Prostate gland (tissue), 2 donors: ENCODE results near the gene C1orf174. TPM values are rescaled to one million over a fixed set of nuclear protein-coding genes. Genes with fewer than 3 reads are reported as not detected.

ENCODE experiments used
- DNase-seq: peaks from one replicate; pipeline ENCODE4 v3.0.0-alpha.2; 2019; ENCODE audit warnings: low spot score
- H3K27ac ChIP-seq, 2 donors: fragments of 200-600 bp; sonication (generic); 2 replicates each; pipeline ENCODE4 v1.5.1; 2017 to 2019
- H3K27me3 ChIP-seq: fragments of 200-600 bp; sonication (generic); replicated peaks from 2 replicates; pipeline ENCODE4 v1.5.1; 2019; ENCODE audit not compliant: insufficient read depth
- H3K36me3 ChIP-seq, 2 donors: fragments of 200-600 bp; sonication (generic); 1 replicate in 1 of 2; 2 replicates in 1 of 2; pipeline versions ENCODE4 v1.5.1 to v1.8.1; 2017 to 2019
- H3K4me1 ChIP-seq: fragments of 200-600 bp; sonication (generic); replicated peaks from 2 replicates; pipeline ENCODE4 v1.5.1; 2019
- H3K4me3 ChIP-seq, 2 donors: fragments of 200-600 bp; sonication (generic); 2 replicates each; pipeline ENCODE4 v1.5.1; 2017 to 2019
- H3K9me3 ChIP-seq: fragments of 200-600 bp; sonication (generic); 2 replicates; pipeline ENCODE4 v1.5.1; 2017
- POLR2A ChIP-seq: fragments of 450-650 bp; IDR thresholded peaks from one replicate; pipeline ENCODE4 v1.6.1; 2016; ENCODE audit warnings: antibody characterized with exemption, mild to moderate bottlenecking
- POLR2AphosphoS5 ChIP-seq: sonication (generic); formaldehyde crosslinking; IDR thresholded peaks from one replicate; pipeline ENCODE4 v1.6.1; 2017; ENCODE audit warnings: antibody characterized with exemption
- WGBS: methylation state at CpG from one replicate; pipeline ENCODE4 v1.1.5; 2018; 5-methylcytosine and 5-hydroxymethylcytosine counted together
- intact Hi-C: fragments of 100-400 bp; cut with DNase I; formaldehyde crosslinking; loops from one replicate; pipeline ENCODE4 v1.14.2; 2022
- total RNA-seq, 2 donors: library from RNA; depleted of rRNA; stranded (reverse); fragments of >200 nt; gene quantifications; one replicate each; pipeline ENCODE4 v1.1.0, GENCODE V29; 2016
- TF ChIP-seq, protein P1 (sequence below), 4 experiments: fragments of 200-600 bp in 2 of 4; fragments of 450-650 bp in 2 of 4; sonication (generic) in 2 of 4; IDR thresholded peaks; 1 replicate in 3 of 4; 2 replicates in 1 of 4; pipeline ENCODE4 v1.5.1; 2016 to 2019; ENCODE audit warnings: antibody characterized with exemption in 4 of 4, mild to moderate bottlenecking in 2 of 4, moderate library complexity in 2 of 4

C1orf174 gene
- total RNA-seq, 2 donors from 2014 or later, result 27.1 to 32.7 TPM

DNA sequence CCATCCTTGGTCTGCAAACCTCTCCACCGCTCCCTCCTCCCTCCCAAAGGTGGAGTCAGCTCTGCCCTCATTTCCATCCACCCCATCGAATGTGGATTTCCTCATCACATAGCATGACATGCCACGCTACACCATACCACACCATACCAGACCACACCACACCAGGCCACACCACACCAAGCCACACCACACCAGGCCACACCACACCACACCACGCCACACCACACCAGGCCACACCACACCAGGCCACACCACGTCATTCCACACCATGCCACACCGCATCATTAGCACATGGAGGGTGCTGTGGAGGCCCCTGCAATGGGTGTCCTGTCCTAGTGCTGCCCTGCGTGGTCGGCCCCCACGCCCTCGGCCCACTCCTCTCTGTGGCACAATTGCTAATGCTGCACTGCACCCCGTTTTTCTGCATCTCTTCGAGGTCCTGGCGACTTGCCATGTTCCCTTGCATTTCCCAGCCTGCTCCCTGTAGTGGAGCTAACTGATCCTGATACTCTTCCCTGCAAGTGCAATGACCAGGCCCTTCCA lies 31.5 kb downstream of the C1orf174 start:
- Histone ChIP-seq H3K27me3 (no peaks in the 10 kb centered on the region), H3K4me3 (no peak overlapping the region), H3K9me3 (no peaks in the 10 kb centered on the region), H3K4me1 (no peaks in the 10 kb centered on the region), H3K27ac (no peak overlapping the region), H3K36me3 (peaks cover 3 to 12% of the 10 kb centered on the region in 2 donors)
- 79% methylated on average over 13 of the region's 13 CpGs for WGBS
- TF ChIP-seq POLR2A (no peak), POLR2AphosphoS5 (no peak)
- TF ChIP-seq, protein P1, sequence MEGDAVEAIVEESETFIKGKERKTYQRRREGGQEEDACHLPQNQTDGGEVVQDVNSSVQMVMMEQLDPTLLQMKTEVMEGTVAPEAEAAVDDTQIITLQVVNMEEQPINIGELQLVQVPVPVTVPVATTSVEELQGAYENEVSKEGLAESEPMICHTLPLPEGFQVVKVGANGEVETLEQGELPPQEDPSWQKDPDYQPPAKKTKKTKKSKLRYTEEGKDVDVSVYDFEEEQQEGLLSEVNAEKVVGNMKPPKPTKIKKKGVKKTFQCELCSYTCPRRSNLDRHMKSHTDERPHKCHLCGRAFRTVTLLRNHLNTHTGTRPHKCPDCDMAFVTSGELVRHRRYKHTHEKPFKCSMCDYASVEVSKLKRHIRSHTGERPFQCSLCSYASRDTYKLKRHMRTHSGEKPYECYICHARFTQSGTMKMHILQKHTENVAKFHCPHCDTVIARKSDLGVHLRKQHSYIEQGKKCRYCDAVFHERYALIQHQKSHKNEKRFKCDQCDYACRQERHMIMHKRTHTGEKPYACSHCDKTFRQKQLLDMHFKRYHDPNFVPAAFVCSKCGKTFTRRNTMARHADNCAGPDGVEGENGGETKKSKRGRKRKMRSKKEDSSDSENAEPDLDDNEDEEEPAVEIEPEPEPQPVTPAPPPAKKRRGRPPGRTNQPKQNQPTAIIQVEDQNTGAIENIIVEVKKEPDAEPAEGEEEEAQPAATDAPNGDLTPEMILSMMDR (IDR thresholded peaks at IDR 0.05), result no peak
- intact Hi-C loops, result no loop called here
- DNase-seq, result no peak

DNA sequence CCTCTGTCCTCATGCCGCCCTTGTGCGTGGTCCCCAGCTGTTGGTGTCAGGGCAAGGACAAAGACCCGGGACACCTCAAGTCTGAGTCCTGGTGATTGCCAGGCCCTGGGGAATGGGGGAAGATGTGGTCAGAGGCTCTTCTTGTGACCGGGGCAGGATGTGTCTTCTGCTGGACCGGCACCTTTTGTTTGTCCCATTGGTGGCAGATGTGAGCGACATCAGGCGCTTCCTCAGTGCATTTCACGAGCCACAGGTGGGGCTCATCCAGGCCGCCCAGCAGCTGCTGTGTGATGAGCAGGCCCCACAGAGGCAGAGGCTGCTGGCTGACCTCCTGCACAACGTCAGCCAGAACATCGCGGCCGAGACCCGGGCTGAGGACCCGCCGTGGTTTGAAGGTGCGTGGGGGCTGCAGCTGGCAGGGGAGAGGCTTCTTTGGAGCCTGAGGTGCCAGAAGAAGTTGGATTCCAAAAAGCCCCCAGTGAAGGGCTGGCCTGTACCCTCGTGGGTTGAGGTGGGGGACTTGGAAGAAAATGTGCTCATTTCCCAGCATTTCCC lies 34.4 kb downstream of the C1orf174 start:
- DNase-seq, result no peak
- Histone ChIP-seq H3K4me1 (no peaks in the 10 kb centered on the region), H3K36me3 (peaks cover 3 to 8% of the 10 kb centered on the region in 2 donors), H3K27me3 (no peaks in the 10 kb centered on the region), H3K27ac (no peak overlapping the region), H3K9me3 (no peaks in the 10 kb centered on the region), H3K4me3 (no peak overlapping the region)
- intact Hi-C loops, result no loop called here
- 77% methylated on average over 18 of the region's 18 CpGs for WGBS
- TF ChIP-seq POLR2A (no peak), POLR2AphosphoS5 (no peak)
- TF ChIP-seq, protein P1 (IDR thresholded peaks at IDR 0.05), result no peak

DNA sequence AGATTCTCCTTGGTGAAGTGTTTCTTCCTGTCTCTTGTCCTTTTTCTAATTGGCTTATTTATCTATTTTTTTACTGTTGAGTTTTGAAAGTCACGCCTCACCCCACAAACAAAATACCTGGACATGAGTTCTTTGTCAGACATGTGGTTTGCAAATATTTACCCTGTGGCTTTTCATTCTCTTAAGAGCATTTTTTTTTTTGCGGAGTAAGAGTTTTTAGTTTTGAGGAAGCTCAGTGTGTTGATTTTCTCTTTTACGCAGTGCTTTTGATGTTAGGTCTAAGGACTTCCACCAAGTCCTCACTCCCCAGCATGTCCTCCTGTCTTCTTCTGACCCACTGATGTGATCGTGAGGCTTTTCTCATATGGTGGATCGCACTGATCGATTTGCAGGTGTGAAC lies 35.2 kb downstream of the C1orf174 start:
- Histone ChIP-seq H3K4me1 (no peaks in the 10 kb centered on the region), H3K4me3 (no peak overlapping the region), H3K27ac (no peak overlapping the region), H3K36me3 (peaks cover 0 to 5% of the 10 kb centered on the region in 2 donors), H3K27me3 (no peaks in the 10 kb centered on the region), H3K9me3 (no peaks in the 10 kb centered on the region)
- 49% methylated on average over 6 of the region's 6 CpGs for WGBS
- no peak for DNase-seq
- intact Hi-C loops, result no loop called here
- TF ChIP-seq, protein P1 (IDR thresholded peaks at IDR 0.05), result no peak
- TF ChIP-seq POLR2AphosphoS5 (no peak), POLR2A (no peak)

DNA sequence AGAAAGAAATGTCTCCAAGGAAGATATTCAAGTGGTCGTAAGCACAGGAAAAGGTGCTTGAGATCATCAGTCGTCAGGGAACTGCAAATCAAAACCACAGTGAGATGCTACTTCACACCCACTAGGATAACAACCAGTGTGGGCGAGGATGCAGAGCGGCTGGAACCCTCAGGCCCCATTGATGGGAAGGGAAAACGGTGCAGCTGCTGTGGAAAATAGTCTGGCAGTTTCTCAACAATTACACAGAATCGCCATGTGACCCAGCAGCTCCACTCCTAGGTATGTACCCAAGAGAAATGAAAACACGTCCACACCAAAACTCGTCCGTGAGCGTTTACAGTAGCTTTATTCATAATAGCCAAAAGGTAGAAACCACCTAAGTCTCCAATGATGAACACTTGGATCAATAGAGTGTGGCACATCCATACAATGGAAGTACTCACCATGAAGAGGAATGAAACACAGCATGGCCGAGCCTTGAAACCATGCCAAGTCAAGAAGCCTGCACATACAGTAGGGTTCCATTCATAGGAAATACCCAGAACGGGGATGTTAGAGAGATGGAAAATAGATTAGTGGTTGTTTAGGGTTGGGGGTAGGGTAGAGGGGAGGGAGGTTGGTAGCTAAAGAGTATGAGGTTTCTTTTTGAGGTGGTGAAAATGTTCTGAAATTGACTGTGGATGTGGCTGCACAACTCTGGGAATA lies 36.7 kb downstream of the C1orf174 start:
- 81% methylated on average over 12 of the region's 12 CpGs for WGBS
- Histone ChIP-seq H3K27me3 (no peaks in the 10 kb centered on the region), H3K9me3 (no peaks in the 10 kb centered on the region), H3K4me3 (no peak overlapping the region), H3K36me3 (no peaks in the 10 kb centered on the region), H3K27ac (no peak overlapping the region), H3K4me1 (no peaks in the 10 kb centered on the region)
- TF ChIP-seq POLR2A (no peak), POLR2AphosphoS5 (no peak)
- TF ChIP-seq, protein P1 (IDR thresholded peaks at IDR 0.05), result no peak
- DNase-seq, result no peak
- intact Hi-C loops, result no loop called here
